ENCODE measurements around the gene RNF213. TPM values are rescaled to one million over a fixed set of nuclear protein-coding genes. Genes with fewer than 3 reads are reported as not detected.
A peak's percentile ranks its signal among the peaks of the same experiment; 100 is the strongest.

The RNF213 gene
- total RNA-seq, 2 donors from 2014 or later = 98.8 to 99.3 TPM

DNA sequence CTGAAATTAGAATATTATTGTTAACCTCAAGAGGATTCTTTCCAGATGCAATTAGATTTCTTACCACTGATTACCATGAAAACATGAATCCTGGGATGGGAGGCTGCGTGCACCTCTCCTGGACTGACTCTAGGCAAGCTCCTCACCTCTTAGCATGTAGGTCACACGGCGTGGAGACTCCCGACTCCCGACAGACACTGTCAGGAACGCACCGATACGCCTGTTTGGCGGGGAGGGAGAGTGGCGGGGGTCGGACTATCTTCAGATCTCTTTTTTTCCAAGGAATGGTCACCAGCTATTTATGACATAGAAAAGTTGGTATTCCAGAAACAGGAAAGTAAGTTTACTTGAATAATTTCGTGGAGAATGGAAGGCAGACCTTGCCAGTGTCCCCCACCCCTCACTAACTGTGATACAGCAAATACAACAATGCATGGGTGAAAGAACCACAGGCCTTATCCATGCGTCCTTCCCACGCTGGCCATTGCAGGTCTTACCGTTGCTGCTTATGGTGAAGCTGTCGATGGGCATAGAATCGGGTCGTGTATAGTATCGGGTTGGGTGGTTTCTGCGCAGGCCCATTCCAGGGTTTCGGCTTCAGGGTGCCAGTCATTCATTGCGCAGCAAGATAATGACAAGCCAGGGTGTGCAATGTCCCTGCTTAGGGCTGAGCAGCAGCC, 91.7 kb downstream of the RNF213 start:
- intact Hi-C loops (cut with DNase I) = loop anchor here in 1 of 2 donors (5.0 kb wide), 1 partner anchor 1720 kb away; no protein-coding TSS in a partner anchor
- DNase-seq (ENCODE audit: low spot score) = peak; percentile 35

DNA sequence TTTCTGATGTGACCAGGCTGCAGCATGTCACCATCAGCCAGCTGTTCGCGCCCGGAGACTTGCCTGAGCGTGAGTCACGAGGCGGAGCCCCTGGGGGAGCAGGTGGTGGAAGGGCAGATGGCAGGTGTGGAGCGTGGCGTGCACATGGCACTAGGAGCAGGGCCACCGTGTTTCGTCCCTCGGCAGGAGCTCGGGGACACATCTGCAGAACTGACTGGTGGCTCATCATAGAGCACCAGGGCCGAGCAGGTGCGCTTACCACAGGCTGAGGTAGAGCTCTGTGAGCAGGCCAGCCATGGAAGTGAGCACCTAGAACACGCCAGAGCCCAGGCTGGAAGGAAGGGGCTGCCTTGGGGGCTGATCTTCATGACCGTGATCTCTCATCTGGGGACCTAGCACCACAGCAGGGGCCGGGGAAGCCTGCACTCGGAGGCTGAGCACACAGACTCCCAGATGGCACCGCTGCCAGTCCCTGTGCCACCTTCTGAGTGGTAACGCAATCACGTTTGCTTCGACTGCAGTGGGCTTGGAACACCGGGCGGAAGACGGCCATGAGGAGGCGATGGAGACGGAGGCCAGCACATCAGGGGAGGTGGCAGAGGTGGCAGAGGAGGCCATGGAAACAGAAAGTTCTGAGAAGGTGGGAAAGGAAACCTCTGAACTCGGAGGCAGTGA, 92.5 kb downstream of the RNF213 start:
- intact Hi-C loops (cut with DNase I) = loop anchor here in 1 of 2 donors (5.0 kb wide), 1 partner anchor 1721 kb away; no protein-coding TSS in a partner anchor
- peak; percentile 70 for DNase-seq (ENCODE audit: low spot score)

DNA sequence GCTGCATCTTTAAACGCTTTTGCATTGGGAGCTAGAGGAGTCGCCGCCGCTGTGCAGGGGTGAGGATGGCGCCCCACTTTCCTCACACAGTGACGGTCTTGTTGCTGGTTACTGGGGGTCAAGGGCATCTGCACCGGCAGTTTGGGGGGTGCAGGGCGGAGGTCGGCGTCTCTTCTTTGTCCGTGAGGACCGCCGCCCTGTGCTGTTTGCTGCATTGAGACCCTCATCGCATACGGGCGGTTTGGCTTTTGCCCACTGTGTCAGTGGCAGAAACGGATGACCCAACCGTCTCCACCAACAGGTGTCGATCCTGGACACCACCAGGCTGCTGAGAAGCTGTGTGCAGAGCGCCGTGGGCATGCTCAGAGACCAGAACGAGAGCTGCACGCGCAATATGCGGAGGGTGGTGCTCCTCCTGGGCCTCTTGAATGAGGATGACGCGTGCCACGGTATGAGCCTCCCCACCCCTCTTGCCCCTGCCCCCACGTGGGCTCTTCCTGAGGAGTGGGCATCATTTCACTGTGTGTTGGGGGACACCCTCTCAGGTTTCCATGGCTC, 93.1 kb downstream of the RNF213 start:
- DNase-seq (ENCODE audit: low spot score) = peak; percentile 67
- intact Hi-C loops (cut with DNase I) = loop anchor here in 1 of 2 donors (5.0 kb wide), 1 partner anchor 1721 kb away; no protein-coding TSS in a partner anchor

DNA sequence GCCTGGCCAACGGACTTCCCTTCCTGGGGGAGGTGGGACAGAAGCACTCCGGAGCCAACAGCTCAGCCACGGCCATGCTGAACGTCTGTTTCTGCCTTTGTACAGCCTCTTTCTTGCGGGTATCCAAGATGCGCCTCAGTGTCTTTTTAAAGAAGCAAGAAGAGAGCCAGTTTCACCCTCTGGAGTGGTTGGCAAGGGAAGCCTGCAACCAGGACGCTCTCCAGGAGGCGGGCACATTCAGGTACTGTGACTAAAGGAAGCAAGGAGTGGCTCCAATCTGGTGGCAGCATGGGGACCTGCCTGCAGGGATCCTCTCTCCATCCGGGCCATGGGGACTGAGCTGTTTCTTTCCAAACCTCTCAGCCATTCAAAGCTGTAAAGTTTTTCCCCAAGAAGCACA, 93.7 kb downstream of the RNF213 start:
- intact Hi-C loops (cut with DNase I) = loop anchor here in 1 of 2 donors (5.0 kb wide), 1 partner anchor 1722 kb away; no protein-coding TSS in a partner anchor
- peak; percentile 16 for DNase-seq (ENCODE audit: low spot score)

DNA sequence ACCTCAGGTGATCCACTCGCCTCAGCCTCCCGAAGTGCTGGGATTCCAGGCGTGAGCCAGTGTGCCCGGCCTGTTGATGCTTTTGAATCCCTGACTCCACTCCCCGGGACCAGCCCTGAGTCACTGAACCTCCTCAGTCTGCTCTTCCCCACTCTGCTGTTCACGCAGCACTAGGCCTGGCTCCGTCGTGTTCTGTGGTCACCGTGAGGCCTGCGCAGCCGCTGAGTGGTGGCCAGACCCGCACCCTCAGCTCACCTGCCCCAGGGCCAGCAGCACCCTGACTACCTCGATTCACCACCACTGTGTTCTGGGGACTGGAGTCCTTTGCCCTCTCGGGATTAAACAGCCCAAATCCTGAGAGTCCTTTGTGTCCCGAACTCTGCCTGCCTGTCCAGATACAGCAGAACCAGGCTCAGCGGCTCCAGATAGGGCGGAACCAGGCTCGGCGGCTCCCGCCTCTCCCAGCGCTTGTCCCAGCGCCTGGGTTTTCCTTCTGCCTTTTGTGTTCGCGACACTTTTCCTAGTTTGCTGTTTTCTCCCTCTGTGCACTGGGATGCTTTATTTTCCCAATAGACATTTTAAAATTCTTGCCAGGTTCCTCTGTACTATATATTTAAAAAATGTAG, 95.7 kb downstream of the RNF213 start:
- no peak for DNase-seq (ENCODE audit: low spot score)
- intact Hi-C loops (cut with DNase I) = no loop called here

DNA sequence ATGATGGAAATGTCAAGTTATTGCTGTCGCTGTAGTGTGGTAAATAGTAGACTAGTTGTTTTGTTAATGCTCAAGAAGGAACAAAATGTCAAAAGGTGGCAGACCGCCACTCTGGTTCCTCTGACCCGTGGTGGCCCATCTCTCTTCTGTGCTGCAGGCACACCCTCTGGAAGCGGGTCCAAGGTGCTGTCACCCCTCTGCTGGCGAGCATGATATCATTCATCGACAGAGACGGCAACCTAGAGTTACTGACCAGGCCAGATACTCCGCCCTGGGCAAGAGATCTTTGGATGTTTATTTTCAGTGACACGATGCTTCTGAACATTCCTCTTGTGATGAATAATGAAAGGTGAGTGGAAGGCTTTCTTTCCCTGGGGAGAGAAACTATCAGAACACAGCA, 97.5 kb downstream of the RNF213 start:
- DNase-seq (ENCODE audit: low spot score) = peak; percentile 19
- intact Hi-C loops (cut with DNase I) = no loop called here

DNA sequence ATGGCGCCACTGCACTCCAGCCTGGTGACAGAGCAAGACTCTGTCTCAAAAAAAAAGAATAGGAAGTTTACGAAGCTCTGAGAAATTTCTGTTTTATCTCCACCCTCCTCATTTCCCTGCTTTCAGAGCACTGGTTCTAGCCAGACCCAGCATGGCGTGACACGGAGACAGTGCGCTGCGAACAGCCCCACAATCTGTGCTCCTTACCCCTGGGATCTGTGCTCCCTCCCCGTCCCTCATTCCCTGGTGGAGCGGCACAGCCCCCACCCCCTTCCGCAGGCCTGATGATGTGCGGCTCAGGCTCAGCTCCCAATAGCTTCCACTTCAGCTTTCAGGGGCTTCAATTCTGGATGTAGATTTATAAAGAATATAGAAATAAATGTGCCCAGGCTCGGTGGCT, 98.2 kb downstream of the RNF213 start:
- intact Hi-C loops (cut with DNase I) = no loop called here

DNA sequence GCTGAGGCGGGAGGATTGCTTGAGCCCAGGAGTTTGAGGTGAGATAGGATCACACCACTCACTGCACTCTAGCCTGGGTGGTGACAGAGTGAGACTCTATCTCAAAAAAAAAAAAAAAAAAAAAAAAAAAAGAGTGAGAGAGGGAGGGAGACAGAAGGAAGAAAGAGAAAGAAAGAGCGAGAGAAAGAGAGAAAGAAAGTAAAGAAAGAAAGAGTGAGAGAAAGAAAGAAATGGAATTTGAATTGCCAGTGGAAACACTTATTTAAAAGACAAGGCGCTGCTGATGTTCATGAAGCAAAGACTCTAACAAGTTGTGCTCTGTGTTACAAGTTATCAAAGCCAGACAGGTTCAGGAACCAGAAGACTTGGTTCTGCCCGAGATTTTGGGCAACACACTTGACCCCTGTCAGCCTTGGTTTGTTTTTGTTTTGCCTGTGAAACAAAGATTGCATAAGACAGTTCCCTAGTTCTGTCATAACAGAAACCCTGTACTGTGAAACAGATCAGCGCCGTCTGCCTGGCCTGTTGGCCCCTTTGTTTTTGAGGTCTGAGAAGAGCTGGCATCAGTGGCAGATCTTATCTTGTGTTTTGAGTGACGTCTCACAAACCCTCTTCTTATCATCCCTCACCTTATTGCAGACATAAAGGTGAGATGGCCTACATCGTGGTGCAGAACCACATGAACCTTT, 98.9 kb downstream of the RNF213 start:
- no peak for DNase-seq (ENCODE audit: low spot score)
- intact Hi-C loops (cut with DNase I) = no loop called here

More for the DNA sequence above, 98.2 kb downstream of the RNF213 start:
- DNase-seq (ENCODE audit: low spot score) = peak; percentile 35

DNA sequence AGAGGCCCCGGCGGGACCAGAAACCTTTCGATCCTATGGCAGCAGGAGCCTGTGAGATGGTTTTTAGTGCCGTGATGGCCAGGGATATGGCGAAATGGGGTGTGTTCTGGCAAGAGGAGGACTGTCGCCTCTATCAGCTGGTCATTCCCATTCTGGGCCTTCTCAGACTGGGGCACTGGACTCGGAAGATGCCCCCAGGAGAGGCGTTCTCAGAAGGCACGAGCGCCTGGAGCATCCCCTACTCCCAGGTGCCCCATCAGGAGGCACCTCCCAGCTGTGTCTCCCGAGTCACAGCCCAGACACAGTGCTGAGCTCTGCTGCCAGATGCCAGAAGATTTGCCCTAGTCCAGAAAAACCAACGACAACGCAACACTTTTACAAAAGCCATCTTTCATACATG, 99.7 kb downstream of the RNF213 start:
- DNase-seq (ENCODE audit: low spot score) = no peak
- intact Hi-C loops (cut with DNase I) = no loop called here

DNA sequence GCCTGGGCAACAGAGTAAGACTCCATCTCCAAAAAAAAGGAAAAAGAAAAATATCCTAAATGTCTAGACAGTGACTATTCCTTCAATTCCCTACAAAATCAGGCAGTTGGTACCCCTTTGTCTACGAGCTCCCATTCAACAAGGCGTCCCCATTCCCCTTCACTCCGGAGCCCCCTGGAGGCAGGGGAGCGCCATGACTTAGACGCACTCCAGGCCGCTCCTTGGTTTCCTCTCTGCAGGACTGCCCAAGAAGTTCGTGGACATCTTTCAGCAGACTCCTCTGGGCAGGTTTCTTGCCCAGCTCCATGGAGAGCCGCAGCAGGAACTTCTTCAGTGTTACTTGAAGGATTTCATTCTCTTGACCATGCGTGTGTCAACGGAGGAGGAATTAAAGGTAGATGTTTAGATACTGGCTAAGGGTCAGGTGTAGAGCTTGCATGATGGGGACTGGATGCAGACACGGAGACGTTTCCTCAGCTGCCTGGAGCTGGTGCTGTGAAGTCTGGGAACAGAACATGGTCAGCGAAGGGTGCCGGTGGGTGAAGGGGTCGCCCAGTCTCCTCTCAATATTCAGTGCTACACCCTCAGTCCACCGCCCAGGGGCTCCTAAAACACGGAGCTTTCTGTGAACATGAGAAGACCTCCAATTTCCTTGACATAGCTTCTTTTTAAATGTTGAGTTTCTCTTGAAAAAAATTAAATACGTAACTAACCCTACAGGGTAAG, 101.0 kb downstream of the RNF213 start:
- DNase-seq (ENCODE audit: low spot score) = peak; percentile 62
- intact Hi-C loops (cut with DNase I) = no loop called here

DNA sequence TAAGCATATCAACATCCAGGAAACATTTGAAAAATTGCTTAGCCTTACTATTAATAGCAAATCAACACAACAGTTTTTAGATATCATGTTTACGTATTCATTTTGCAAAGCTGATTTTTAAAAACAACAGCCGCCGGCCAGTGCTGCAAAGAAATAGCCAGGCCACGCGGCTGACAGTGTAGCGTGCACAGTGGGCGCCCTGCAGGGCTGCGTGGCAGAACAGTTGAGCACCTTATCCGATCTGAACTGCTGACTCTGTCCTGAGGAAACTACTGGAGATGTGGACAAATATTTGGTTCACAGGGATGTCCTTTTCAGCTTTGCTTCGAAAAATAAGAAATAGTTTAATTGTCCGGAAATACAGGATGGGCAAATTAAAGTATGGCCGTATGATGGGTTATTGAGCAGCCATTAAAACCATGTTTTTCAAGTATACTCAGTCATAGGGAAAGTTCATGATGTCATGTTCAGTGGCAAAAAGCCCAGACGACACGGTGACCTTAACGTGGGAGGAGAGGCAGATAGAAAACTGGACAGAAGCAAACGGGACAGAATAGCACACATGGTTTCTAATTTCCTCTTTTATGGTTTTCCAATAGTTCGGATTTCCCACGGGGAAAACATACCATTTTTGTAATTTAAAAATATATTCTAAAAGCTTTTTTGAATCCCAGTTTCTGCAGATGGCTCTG, 101.9 kb downstream of the RNF213 start:
- intact Hi-C loops (cut with DNase I) = no loop called here
- DNase-seq (ENCODE audit: low spot score) = peak; percentile 82

DNA sequence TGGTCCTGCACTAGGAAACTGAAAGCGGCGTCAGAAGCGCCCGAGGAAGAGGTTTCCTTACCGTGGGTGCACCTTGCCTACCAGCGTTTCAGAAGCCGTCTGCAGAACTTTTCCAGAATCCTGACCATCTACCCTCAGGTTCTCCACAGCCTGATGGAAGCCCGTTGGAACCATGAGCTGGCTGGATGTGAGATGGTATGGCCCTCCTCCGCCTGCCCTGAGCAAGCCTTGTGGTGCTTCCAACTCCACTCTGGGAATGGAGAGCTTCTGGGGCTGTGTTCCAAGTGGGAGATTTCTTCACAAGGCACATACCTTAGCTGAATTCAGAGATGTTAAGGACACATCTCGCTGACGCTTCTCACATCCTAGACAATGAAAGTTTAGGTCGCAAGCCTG, 102.5 kb downstream of the RNF213 start:
- DNase-seq (ENCODE audit: low spot score) = no peak
- intact Hi-C loops (cut with DNase I) = no loop called here

DNA sequence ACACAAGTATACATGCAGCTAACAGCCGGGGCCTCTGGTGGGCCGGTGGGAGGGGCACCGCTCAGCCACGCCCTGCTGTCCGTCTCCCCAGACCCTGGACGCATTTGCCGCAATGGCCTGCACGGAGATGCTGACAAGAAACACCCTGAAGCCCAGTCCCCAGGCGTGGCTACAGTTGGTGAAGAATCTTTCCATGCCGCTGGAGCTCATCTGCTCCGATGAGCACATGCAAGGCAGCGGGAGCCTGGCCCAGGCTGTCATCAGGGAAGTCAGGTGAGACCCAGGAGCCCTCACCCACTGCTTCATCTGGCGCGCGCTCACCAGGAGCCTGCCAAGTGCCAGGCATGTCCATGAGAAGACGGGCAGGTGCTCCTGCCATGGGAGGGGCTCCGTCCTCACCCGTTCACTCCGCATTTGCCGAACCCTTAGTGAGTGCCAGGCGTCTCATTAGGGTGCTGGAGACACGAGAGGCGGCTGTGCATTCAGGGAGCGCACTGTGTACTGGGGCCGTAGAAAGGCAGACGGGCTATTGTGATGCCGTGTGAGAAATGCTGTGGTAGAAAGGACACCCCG, 103.0 kb downstream of the RNF213 start:
- DNase-seq (ENCODE audit: low spot score) = peak; percentile 77
- intact Hi-C loops (cut with DNase I) = no loop called here

DNA sequence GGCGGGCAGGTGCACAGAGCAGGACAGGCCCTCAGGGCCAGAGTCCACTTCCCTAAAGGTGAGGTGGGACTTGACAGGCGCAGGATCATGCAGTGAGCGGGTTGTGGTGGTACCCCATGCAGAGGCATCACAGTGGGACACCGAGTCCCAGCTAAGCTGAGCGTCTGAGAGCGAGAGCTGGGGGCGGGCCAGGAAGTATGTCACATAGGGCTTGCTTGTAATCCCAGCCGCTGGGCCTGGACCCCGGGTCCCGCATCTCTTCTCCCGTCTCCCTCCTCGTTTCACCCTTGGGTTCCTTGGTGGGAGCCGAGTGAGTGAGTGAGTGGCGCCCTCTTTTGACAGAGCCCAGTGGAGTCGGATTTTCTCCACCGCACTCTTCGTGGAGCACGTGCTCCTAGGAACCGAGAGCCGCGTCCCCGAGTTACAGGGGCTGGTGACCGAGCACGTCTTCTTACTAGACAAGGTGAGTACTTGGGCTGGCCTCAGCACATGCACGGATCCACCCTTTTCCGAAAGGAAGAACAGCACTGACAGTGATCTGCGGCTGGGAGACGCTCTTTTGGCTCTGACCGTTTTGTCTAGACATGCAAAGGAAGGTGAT, 103.5 kb downstream of the RNF213 start:
- intact Hi-C loops (cut with DNase I) = no loop called here
- peak; percentile 79 for DNase-seq (ENCODE audit: low spot score)

DNA sequence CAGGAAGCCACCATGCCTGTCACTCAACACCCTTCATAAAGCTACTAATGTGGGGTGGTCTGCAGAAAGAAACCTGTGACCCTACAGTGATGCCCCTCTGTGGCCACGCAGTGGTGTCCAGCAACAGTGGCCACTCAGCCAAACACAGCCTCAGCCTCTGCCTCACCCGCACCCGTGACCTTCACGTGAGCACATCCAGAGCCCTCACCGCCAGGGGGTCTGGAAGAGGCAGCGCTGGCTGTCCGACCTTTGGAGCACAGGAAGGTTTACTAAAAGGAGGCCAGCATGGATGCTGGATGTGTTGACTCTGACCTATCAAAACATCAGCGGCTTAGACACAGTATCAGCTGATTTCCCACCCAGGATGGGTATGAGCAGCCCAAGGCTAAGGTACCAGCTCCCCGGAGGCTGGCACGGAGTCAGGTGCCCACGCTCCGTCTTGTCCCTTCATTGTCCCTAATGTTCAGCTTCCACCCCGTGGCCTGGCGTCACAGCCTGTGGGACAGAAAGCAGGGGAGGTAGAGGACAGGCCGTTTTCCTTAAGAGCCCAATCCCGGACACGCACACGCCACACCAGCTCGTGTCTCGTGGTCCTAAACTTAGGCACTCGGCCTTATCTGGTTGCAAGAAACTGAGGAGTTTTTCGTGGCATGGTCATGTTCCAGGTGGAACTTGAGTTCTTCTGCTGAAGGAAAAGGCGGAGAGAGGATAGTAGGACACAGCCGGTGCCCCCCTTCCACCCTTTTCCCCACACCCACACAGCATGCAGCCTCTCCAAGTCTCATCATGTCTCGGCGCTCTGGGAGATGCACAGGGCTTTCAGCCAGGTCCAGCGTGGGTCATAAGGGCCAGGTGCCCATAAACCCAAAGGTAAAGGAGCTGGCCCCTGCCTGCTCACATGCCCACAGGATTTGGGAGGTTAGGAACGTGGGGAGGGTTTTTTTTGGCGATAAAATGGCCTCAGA, 104.6 kb downstream of the RNF213 start:
- peak; percentile 58 for DNase-seq (ENCODE audit: low spot score)

DNA sequence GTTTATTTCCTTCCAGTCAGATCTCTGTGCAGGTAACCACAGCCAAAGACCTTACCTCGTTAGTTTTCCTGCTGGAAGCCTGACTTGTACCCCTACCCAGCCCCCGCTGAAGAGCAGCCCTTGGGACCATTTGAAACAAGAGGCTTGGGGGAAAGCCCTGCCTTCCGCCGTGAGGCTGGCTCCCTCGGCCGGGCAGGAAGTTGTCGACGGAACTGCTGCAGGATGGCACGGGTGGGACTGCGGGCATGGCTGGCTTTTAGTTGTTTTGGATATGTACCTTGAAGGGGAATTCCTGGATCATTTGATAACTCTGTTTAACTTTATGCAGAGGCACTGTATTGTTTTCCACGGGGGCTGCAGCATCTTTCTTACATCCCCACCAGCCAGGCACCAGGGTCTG, 105.3 kb downstream of the RNF213 start:
- intact Hi-C loops (cut with DNase I) = no loop called here
- DNase-seq (ENCODE audit: low spot score) = peak; percentile 64

More for the DNA sequence above, 104.6 kb downstream of the RNF213 start:
- intact Hi-C loops (cut with DNase I) = no loop called here
